Measurements from ENCODE around the gene MAP3K9. TPM values are rescaled to one million over a fixed set of nuclear protein-coding genes. Genes with fewer than 3 reads are reported as not detected.
"Not testable (repeated sequence)": the region's sequence is repeated elsewhere in the genome, so short reads cannot be mapped to it uniquely, and the experiment has no call there.

The MAP3K9 gene
- total RNA-seq: 1 to 10 TPM; 5.2 to 6.1 TPM

DNA sequence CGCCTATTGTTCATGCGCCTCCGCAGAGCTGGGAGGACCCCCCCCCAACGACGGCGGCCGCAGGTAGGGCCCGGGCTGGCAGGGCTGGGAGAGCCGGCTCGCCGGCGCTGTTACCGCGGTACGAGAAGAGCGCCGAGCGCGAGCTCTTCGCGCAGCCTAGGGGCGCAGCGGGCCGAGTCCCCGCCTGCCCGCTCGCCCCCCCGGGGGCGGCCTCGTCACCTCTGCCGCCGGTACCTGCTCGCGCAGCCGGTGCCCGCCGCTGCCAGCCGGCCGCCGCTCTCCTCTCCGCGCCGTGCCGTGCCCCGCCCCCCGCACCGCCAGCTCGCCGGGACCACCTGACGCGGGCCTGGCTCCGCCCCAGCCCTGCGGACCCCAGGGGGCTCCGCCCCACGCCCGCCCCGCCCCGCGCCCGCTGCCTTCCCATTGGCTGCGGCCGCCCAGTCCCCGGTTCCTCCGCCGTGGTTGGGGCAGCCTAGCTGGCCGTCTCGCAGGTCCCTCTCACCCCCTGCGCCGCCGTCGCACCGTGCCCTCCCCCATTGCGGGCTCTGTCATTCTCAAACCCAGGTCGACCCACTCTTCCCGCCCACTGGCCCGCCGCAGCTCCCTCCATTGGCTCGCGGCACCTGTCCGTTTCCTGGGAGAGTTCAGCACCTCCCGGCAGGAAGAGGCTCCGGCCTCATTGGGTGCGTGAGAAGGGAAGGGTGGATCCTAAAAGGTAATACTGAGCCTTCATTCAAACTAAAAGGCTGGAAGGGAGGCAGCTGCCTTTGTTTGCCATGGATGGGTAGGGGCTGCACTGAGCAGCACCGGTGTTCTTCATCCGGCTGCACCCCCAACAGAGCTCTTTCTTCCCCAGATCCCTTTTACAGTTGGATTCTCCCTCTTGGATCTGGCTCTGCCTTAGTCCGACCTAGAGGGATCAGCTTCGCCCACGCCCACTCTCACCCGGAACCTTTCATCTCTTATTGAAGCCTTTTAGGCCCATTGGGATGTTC is at the start of gene MAP3K9:
Gene MAP3K9 (minus strand): TSS at position 289 of the 995 bp plus-strand sequence. CDS start 342 bp downstream, outside the sequence.
- Mint-ChIP-seq H3K9me3 (ENCODE audit: low read depth) (no peaks in the 10 kb centered on the region), H3K36me3 (ENCODE audit: low read depth) (peaks cover 2% of the 10 kb centered on the region), H3K27ac (peak within 1 kb of the TSS; percentile 22), H3K27me3 (no peaks in the 10 kb centered on the region), H3K4me3 (no peak within 1 kb of the TSS), H3K4me1 (peaks cover 4% of the 10 kb centered on the region)
- DNase-seq: peak; percentile 96
- POLR2A ChIA-PET: interaction anchor here (0.6 to 3.1 kb wide), 9 partner anchors 8 to 554 kb away, joined by 3 to 8 read pairs (median 3); partner anchors contain the start of gene PCNX1
- CTCF ChIA-PET: interaction anchor here (0.6 to 3.6 kb wide), 11 partner anchors 8 to 992 kb away, joined by 3 to 27 read pairs (median 3); partner anchors contain the start of gene PCNX1
- intact Hi-C loops (cut with DNase I, micrococcal nuclease): loop anchor here (1.0 to 5.0 kb wide), 11 partner anchors 8 to 1412 kb away; partner anchors contain the start of genes COX16 (in 1 of the 2), ERH (in 1 of the 2), MED6 (in 1 of the 2) and PCNX1 (in 1 of the 2)
- ATAC-seq: peak; percentile 87

DNA sequence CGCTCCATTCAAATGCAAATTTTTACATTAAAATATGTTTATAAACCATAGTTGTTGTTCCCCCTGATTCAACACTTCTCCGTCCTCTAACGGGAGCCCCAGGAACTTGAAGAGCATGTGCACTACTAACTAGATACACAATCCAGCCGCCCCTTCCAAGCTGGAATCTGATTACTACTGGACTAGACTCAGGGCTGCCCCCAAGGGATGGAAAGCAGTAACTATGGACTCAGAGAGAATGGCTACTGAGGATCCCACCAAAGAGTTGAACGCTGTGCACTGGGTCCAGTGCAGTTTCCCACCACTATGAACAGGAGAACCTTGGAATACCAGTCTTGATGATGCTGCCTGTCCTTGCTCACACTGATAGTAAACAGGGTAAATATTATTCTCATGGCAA is 49.3 kb upstream of the MAP3K9 start:
- ChIA-PET CTCF (interaction anchor here (1.1 kb wide), 1 partner anchor 117 kb away, joined by 5 read pairs; no protein-coding TSS in a partner anchor), POLR2A (no interaction called here)
- Mint-ChIP-seq H3K27me3 (no peaks in the 10 kb centered on the region), H3K9me3 (ENCODE audit: low read depth) (no peaks in the 10 kb centered on the region), H3K4me1 (peaks cover 9% of the 10 kb centered on the region), H3K36me3 (ENCODE audit: low read depth) (no peaks in the 10 kb centered on the region), H3K4me3 (no peak overlapping the region), H3K27ac (no peak overlapping the region)
- intact Hi-C loops (cut with DNase I, micrococcal nuclease): no loop called here
- ATAC-seq (no peak), DNase-seq (no peak)

DNA sequence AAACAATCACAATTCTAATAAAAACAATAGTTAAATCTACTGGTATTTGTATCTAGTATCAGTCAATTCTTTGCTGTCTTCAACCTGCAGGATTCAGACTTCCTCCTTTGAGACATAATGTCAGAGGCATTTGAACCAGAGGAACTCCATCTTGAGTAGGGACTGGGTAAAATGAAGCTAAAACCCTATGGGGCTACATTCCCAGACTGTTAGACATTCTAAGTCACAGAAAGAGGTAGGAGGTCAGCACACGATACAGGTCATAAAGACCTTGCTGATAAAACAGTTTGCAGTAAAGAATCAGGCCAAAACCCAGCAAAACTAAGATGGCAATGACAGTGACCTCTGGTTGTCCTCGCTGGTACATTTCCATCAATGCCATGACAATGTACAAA is 48.2 kb upstream of the MAP3K9 start:
- ChIA-PET POLR2A (no interaction called here), CTCF (no interaction called here)
- Mint-ChIP-seq H3K36me3 (ENCODE audit: low read depth) (no peaks in the 10 kb centered on the region), H3K27ac (no peak overlapping the region), H3K4me3 (no peak overlapping the region), H3K4me1 (peaks cover 9% of the 10 kb centered on the region), H3K27me3 (no peaks in the 10 kb centered on the region), H3K9me3 (ENCODE audit: low read depth) (no peaks in the 10 kb centered on the region)
- intact Hi-C loops (cut with DNase I, micrococcal nuclease): loop anchor here (2.0 kb wide), 1 partner anchor 27 kb away; no protein-coding TSS in a partner anchor
- DNase-seq (no peak), ATAC-seq (no peak)

DNA sequence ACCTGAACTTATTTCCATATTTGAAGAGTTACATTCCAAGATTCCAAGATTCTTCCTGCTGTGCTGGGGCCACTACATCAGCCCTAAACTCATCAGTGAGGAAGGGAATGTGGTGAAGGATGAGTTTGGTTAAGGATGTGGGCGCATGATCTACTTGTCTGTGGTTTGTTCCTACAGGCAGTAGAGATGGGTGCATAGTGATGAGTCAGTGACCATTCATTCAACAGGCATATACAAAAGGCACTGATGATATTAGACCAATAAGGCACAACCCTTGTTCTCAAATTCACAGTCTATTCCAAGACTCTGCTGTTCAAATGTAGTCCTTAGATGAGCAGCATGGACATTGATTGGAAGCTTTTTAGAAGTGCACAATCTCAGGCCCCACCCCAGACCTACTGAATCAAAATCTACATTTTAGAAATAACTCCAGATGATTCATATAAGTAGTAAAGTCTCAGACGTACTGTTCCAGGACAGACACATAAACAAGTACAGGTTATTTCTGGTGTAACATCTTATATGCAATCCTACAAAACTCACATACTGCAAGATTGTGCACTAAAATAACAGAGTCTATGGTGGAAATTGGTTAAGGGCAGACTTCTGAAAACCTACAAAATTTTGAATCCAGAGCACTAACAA is 47.7 kb upstream of the MAP3K9 start:
- intact Hi-C loops (cut with DNase I, micrococcal nuclease): loop anchor here (2.0 kb wide), 1 partner anchor 28 kb away; no protein-coding TSS in a partner anchor
- ChIA-PET POLR2A (no interaction called here), CTCF (no interaction called here)
- Mint-ChIP-seq H3K27ac (no peak overlapping the region), H3K9me3 (ENCODE audit: low read depth) (no peaks in the 10 kb centered on the region), H3K4me3 (no peak overlapping the region), H3K4me1 (peaks cover 9% of the 10 kb centered on the region), H3K36me3 (ENCODE audit: low read depth) (no peaks in the 10 kb centered on the region), H3K27me3 (no peaks in the 10 kb centered on the region)
- ATAC-seq: peak; percentile 95
- peak; percentile 47 for DNase-seq

DNA sequence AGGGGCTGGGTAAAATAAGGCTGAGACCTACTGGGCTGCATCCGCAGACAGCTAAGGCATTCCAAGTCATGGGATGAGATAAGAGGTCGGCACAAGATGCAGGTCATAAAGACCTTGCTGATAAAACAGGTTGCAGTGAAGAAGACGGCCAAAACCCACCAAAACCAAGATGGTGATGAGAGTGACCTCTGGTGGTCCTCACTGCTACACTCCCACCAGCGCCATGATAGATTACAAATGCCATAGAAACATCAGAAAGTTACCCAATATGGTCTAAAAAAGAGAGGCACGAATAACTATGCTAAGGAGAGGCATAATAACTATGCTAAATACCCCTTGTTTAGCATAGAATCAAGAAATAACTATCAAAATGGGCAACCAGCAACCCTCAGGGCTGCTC is 46.2 kb upstream of the MAP3K9 start:
- DNase-seq: no peak
- intact Hi-C loops (cut with DNase I, micrococcal nuclease): no loop called here
- POLR2A ChIA-PET: no interaction called here
- H3K4me3 Mint-ChIP-seq: no peak overlapping the region
- no peaks in the 10 kb centered on the region for H3K36me3 Mint-ChIP-seq (ENCODE audit: low read depth)
- H3K4me1 Mint-ChIP-seq: peaks cover 9% of the 10 kb centered on the region
- no peak overlapping the region for H3K27ac Mint-ChIP-seq
- no peaks in the 10 kb centered on the region for H3K27me3 Mint-ChIP-seq
- no peaks in the 10 kb centered on the region for H3K9me3 Mint-ChIP-seq (ENCODE audit: low read depth)
- no peak for ATAC-seq
- CTCF ChIA-PET: interaction anchor here (0.8 kb wide), 1 partner anchor 38 kb away, joined by 3 read pairs; no protein-coding TSS in a partner anchor

DNA sequence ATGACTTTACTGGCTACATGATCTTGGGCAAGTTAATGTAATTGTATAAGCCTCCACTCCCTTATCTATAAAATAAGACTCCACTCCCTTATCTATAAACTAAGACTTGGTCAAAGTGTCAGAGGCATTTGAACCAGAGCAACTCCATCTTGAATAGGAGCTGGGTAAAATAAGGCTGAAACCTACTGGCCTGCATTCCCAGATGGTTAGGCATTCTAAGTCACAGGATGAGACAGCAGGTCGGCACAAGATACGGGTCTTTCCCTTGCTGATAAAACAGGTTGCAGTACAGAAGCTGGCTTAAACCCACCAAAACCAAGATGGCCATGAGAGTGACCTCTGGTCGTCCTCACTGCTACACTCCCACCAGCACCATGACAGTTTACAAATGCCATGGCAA is 44.3 kb upstream of the MAP3K9 start:
- CTCF ChIA-PET; intact Hi-C loops (cut with DNase I, micrococcal nuclease); ATAC-seq: not testable (repeated sequence)

DNA sequence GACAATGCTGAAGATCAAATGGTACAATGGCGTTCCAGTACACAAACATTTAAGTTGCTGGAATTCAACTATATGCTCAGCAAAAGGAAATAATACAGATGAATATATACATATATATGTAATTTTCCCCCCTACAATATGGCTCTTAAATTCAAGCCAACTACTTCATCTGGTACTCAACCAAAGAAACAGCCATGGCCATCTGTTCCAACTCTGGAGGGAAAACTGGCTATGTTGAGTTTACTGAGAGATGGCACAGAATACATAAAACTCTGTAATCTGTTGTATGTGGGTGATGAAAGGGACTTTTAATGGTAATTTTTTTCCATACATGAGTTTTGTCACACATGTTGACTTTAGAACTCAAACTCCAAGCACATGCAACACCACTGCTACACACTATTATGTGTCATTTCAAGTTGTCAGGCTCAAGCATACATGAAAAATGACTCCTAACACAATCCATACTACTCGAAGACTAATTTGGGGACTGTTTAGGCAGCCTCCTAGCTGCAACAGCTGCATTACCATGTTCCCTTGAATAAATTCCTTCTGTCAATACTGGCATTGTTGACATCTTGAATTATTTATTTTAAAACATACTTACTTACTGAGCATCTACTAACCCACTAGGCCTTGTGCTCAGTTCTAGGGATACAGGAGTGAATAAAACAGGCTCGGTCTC is 38.2 kb upstream of the MAP3K9 start:
- no peaks in the 10 kb centered on the region for H3K27me3 Mint-ChIP-seq
- ATAC-seq (no peak), DNase-seq (no peak)
- CTCF ChIA-PET: interaction anchor here (1.0 kb wide), 1 partner anchor 30 kb away, joined by 3 read pairs; no protein-coding TSS in a partner anchor
- no peak overlapping the region for H3K27ac Mint-ChIP-seq
- no peak overlapping the region for H3K4me3 Mint-ChIP-seq
- no peaks in the 10 kb centered on the region for H3K36me3 Mint-ChIP-seq (ENCODE audit: low read depth)
- intact Hi-C loops (cut with DNase I, micrococcal nuclease): no loop called here
- POLR2A ChIA-PET: no interaction called here
- no peaks in the 10 kb centered on the region for H3K9me3 Mint-ChIP-seq (ENCODE audit: low read depth)
- H3K4me1 Mint-ChIP-seq: no peaks in the 10 kb centered on the region

More for the DNA sequence above, 44.3 kb upstream of the MAP3K9 start:
- H3K27ac Mint-ChIP-seq; H3K27me3 Mint-ChIP-seq; H3K4me3 Mint-ChIP-seq; DNase-seq; POLR2A ChIA-PET; H3K4me1 Mint-ChIP-seq; H3K9me3 Mint-ChIP-seq (ENCODE audit: low read depth); H3K36me3 Mint-ChIP-seq (ENCODE audit: low read depth): not testable (repeated sequence)

DNA sequence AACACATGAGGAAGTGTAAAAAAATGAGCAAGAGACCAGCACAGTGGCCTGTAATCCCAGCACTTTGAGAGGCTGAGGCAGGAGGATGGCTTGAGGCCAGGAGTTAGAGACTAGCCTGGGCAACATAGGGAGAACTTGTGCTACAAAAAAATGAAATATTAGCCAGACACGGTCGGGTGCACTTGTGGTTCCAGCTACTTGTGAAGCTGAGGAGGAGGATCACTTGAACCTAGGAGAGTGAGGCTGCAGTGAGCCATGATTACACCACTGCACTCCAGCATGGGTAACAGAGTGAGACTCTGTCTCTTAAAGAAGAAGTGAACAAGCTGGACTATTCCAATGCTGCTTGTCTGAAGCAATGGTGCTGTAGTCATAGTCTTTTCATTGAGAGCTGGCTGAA is 36.3 kb upstream of the MAP3K9 start:
- H3K36me3 Mint-ChIP-seq (ENCODE audit: low read depth): no peaks in the 10 kb centered on the region
- intact Hi-C loops (cut with DNase I, micrococcal nuclease): no loop called here
- no peaks in the 10 kb centered on the region for H3K9me3 Mint-ChIP-seq (ENCODE audit: low read depth)
- no peaks in the 10 kb centered on the region for H3K27me3 Mint-ChIP-seq
- ATAC-seq (no peak), DNase-seq (no peak)
- no peaks in the 10 kb centered on the region for H3K4me1 Mint-ChIP-seq
- H3K27ac Mint-ChIP-seq: no peak overlapping the region
- ChIA-PET CTCF (interaction anchor here (1.3 kb wide), 1 partner anchor 13 kb away, joined by 4 read pairs; no protein-coding TSS in a partner anchor), POLR2A (no interaction called here)
- no peak overlapping the region for H3K4me3 Mint-ChIP-seq

DNA sequence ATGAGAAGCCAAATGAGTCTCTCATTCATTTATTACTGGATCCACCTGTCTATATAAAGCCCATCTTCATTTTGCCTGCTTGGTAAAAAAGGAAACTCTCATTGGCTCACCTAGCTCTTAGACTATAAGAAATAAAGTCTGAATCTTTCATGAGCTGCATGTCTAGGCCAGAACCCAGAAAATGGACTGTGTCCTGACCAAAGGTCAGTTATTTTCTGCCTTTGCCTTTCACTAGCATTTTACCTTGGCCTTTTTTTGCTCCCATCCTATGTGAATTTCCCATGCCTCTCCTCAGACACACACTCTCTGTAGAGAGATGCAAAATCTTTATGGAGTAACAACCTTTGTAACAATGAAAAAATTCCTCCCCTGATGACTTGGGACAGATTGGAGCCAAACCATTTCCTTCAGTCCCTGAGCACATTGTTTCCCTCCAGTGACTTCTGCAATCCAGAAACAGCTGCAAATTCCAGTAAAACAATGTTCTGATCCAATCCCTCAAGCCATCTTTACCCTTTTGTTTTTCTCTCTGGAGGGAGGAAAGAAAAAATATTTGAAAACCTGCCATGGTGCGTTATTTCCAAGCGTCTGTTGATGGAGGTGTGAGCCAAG is 33.6 kb upstream of the MAP3K9 start:
- CTCF ChIA-PET: interaction anchor here (0.8 to 1.1 kb wide), 2 partner anchors 63 to 187 kb away, joined by 3 read pairs; no protein-coding TSS in a partner anchor
- H3K4me1 Mint-ChIP-seq: no peaks in the 10 kb centered on the region
- H3K4me3 Mint-ChIP-seq: no peak overlapping the region
- no peak for ATAC-seq
- H3K27ac Mint-ChIP-seq: no peak overlapping the region
- H3K27me3 Mint-ChIP-seq: no peaks in the 10 kb centered on the region
- POLR2A ChIA-PET: no interaction called here
- DNase-seq: no peak
- H3K36me3 Mint-ChIP-seq (ENCODE audit: low read depth): no peaks in the 10 kb centered on the region
- H3K9me3 Mint-ChIP-seq (ENCODE audit: low read depth): no peaks in the 10 kb centered on the region
- intact Hi-C loops (cut with DNase I, micrococcal nuclease): no loop called here

DNA sequence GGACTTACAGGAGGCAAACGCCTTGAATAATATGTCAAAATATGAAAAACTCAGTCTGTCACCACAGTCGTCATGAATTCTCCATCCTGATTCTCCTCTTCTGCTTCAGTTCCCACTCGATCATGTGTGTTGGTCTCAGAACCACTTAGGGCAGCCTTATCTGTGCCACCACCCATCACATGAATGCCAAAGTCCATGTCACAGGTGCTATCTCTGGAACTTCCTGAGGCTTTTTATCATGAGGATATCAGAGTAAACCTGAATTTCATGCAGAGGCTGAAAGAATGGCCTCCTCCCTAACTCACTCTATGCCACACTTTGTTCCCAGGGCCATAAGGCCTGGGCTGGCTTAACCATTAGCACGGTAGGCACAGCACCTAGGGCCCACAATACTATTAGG is 28.8 kb upstream of the MAP3K9 start:
- ChIA-PET CTCF (no interaction called here), POLR2A (no interaction called here)
- intact Hi-C loops (cut with DNase I, micrococcal nuclease): no loop called here
- DNase-seq: no peak
- H3K36me3 Mint-ChIP-seq (ENCODE audit: low read depth): peaks cover 4% of the 10 kb centered on the region
- H3K27ac Mint-ChIP-seq: no peak overlapping the region
- peaks cover 13% of the 10 kb centered on the region for H3K9me3 Mint-ChIP-seq (ENCODE audit: low read depth)
- no peaks in the 10 kb centered on the region for H3K27me3 Mint-ChIP-seq
- H3K4me1 Mint-ChIP-seq: no peaks in the 10 kb centered on the region
- no peak for ATAC-seq
- no peak overlapping the region for H3K4me3 Mint-ChIP-seq

DNA sequence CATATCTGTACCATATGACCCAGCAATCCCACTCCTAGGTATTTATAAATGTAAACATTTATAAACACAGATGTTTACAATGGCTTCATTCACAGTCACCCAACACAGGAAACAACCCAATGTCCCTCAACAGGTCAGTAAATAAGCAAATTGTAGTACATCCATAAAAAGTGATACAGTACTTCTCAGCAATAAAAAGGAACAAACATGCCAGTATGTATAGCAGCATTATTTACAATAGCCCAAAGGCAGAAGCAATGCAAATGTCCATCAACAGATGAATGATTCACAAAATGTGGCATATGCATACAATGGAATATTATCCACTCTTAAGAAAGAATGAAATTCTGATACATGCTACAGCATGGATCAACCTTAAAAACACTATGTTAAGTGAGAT is 27.6 kb upstream of the MAP3K9 start:
- Mint-ChIP-seq H3K27me3 (no peaks in the 10 kb centered on the region), H3K36me3 (ENCODE audit: low read depth) (peaks cover 4% of the 10 kb centered on the region), H3K4me3 (no peak overlapping the region), H3K9me3 (ENCODE audit: low read depth) (peaks cover 13% of the 10 kb centered on the region), H3K27ac (no peak overlapping the region), H3K4me1 (no peaks in the 10 kb centered on the region)
- no peak for DNase-seq
- ChIA-PET CTCF (interaction anchor here (0.8 kb wide), 1 partner anchor 19 kb away, joined by 3 read pairs; no protein-coding TSS in a partner anchor), POLR2A (no interaction called here)
- intact Hi-C loops (cut with DNase I, micrococcal nuclease): no loop called here
- ATAC-seq: no peak
